Lung (tissue), 12 donors: Measurements from ENCODE around the gene NCBP3. TPM values are rescaled to one million over a fixed set of nuclear protein-coding genes. Genes with fewer than 3 reads are reported as not detected.
"Not testable (repeated sequence)": the region's sequence is repeated elsewhere in the genome, so short reads cannot be mapped to it uniquely, and the experiment has no call there.

Source experiments
- ATAC-seq: fragments of 200-7000 bp; cut with Tn5 transposase; one replicate; pipeline ENCODE4 v1.9.1; 2020; ENCODE audit warnings: moderate number of reproducible peaks; ENCODE audit not compliant: insufficient read depth, low FRiP score
- DNase-seq, 3 donors: peaks; one replicate each; pipeline ENCODE4 v3.0.0-alpha.2; 2013 to 2017
- H3K27ac ChIP-seq, 2 donors: one replicate each; pipeline ENCODE4 v1.5.1; 2013; ENCODE audit warnings: mild to moderate bottlenecking in 2 of 2, moderate library complexity in 2 of 2, control low read depth in 1 of 2, inconsistent platforms in 1 of 2, low read depth in 1 of 2, low read length in 1 of 2
- H3K27me3 ChIP-seq, 3 donors: one replicate each; pipeline ENCODE4 v1.5.1; 2013; ENCODE audit warnings: low read length in 2 of 3; ENCODE audit not compliant: control insufficient read depth in 3 of 3, insufficient read depth in 3 of 3
- H3K36me3 ChIP-seq, 4 donors: one replicate each; pipeline ENCODE4 v1.5.1; 2013; ENCODE audit warnings: low read length in 4 of 4, mild to moderate bottlenecking in 1 of 4, moderate library complexity in 1 of 4; ENCODE audit not compliant: control insufficient read depth in 4 of 4, insufficient read depth in 4 of 4
- H3K4me1 ChIP-seq, 5 donors: one replicate each; pipeline ENCODE4 v1.5.1; 2013; ENCODE audit warnings: low read length in 5 of 5, mild to moderate bottlenecking in 2 of 5, moderate library complexity in 1 of 5; ENCODE audit not compliant: control insufficient read depth in 5 of 5, insufficient read depth in 5 of 5
- H3K4me3 ChIP-seq: one replicate; pipeline ENCODE4 v1.5.1; 2013; ENCODE audit warnings: mild to moderate bottlenecking, control low read depth, moderate library complexity
- H3K9ac ChIP-seq, 2 donors: one replicate each; pipeline ENCODE4 v1.5.1; 2013; ENCODE audit warnings: low read length in 2 of 2, control low read depth in 1 of 2; ENCODE audit not compliant: insufficient read depth in 1 of 2
- H3K9me3 ChIP-seq, 4 donors: one replicate each; pipeline ENCODE4 v1.5.1; 2013; ENCODE audit warnings: low read length in 3 of 4, mild to moderate bottlenecking in 1 of 4, moderate library complexity in 1 of 4; ENCODE audit not compliant: control insufficient read depth in 4 of 4, insufficient read depth in 3 of 4
- CTCF ChIP-seq: IDR thresholded peaks from 2 replicates; pipeline ENCODE4 v1.5.1; 2012; ENCODE audit warnings: mild to moderate bottlenecking; ENCODE audit errors: control extremely low read depth, extremely low read depth
- WGBS, 2 donors: extraction: QIAGEN DNeasy Blood & Tissue Kit; methylation state at CpG; one replicate each; pipeline ENCODE4 v1.1.7; 2013; 5-methylcytosine and 5-hydroxymethylcytosine counted together
- polyA plus RNA-seq, 2 donors: library from polyadenylated mRNA; stranded (reverse); fragments of 200-250 nt; gene quantifications; one replicate each; pipeline ENCODE4 v1.2.1, GENCODE V29; 2013
- total RNA-seq, 2 donors: library from RNA; depleted of rRNA in 1 of 2; stranded (reverse); fragments of >200 nt in 1 of 2; gene quantifications; one replicate each; pipeline ENCODE4 v1.2.1, GENCODE V29; 2014 to 2021
- donor health status: control.
- donor health status: control.
- donor health status: Bipolar disorder and iron deficiency.
- donor health status: healthy.
- donor health status: DM: yes; HTN: yes; CAD: no.

NCBP3 gene
- total and polyA plus RNA-seq, 4 donors: 15.9 to 49.4 (median 26.0) TPM

DNA sequence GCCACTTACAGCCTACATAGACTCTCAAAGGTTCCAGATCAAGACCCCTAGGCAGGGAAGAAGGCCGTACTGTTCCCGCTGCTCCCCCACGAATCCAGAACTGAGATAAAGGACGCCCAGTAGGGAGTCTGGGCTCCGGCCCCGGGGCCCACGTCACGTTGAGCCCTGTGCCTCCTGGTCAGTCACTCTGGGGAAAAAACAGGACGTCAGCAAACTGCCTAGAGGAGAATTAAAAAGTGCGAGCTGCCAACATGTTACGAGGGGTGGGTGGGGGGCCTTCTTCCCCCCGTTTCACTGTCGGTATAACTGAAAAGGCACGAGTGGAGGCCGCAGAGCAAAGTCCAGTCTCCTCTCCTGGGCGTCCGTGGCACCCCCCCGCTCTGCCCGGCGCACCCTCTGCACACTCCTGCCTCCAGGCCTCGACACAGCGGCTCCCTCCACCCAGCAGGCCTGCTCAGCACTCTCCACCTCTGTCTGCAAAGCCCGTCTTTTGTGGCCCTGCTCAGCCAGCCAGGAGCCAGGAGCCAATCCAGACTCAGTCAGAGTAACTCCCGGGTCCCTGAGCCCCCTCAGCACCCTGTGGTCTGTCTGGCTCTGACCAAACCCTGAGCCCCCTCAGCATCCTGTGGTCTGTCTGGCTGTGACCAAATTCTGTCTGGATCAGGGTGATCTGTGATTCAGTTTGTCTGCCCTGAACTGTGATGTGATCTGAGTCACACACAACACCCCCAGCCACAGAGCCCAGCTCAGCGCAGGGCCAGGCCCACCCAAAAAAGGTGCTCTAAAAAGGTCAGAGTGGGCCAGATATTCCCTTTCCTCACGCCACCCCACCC is 51.3 kb downstream of the NCBP3 start:
- H3K36me3 ChIP-seq: no peaks in the 10 kb centered on the region
- no peak overlapping the region for H3K27ac ChIP-seq
- no peak overlapping the region for H3K9ac ChIP-seq
- DNase-seq: no peak
- no peak overlapping the region for H3K4me3 ChIP-seq
- no peak for TF ChIP-seq CTCF
- 77 to 82% methylated on average over 26 of the region's 26 CpGs for WGBS, 2 donors
- H3K27me3 ChIP-seq: no peaks in the 10 kb centered on the region
- no peaks in the 10 kb centered on the region for H3K4me1 ChIP-seq
- no peak for ATAC-seq
- H3K9me3 ChIP-seq: peaks cover 0 to 2% (median 0%) of the 10 kb centered on the region in 4 donors

DNA sequence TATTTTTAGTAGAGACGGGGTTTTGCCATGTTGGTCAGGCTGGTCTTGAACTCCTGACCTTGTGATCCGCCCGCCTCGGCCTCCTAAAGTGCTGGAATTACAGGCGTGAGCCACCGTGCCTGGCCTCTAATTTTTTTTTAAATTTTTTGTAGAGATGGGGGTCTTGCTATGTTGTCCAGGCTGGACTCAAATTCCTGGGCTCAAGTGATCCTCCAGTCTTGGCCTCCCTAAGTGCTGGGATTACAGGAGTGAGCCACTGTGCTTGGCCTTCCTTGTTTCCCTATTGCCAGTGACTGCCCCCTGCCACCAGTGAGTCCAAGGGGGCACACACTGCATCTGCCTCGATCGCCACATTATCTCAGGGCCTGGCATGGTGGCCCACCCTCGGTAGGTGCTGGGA is 51.9 kb downstream of the NCBP3 start:
- H3K36me3 ChIP-seq, H3K27ac ChIP-seq, H3K4me3 ChIP-seq, H3K9ac ChIP-seq, ATAC-seq, H3K9me3 ChIP-seq, H3K27me3 ChIP-seq, DNase-seq, H3K4me1 ChIP-seq: not testable (repeated sequence)
- WGBS, 2 donors: 95% methylated on average over 9 of the region's 9 CpGs

DNA sequence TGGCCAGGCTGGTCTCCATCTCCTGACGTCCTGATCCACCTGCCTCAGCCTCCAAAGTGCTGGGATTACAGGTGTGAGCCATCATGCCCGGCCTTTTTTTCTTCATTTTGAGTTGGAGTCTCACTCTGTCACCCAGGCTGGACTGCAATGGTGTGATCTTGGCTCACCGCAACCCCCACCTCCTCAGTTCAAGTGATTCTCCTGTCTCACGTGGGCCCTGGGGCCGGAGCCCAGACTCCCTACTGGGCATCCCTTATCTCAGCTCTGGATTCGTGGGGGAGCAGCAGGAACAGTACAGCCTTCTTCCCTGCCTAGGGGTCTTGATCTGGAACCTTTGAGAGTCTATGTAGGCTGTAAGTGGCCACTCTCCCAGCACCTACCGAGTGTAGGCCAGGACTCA is 52.8 kb downstream of the NCBP3 start:
- not testable (repeated sequence) for H3K27me3 ChIP-seq, H3K27ac ChIP-seq, H3K9ac ChIP-seq, H3K4me3 ChIP-seq, H3K36me3 ChIP-seq, DNase-seq, H3K4me1 ChIP-seq, ATAC-seq, H3K9me3 ChIP-seq
- whole genome bisulfite sequencing, 2 donors: 83 to 94% methylated on average over 7 of the region's 7 CpGs

GRCh38 chr17:3792481-3792880 is 53.6 kb downstream of the NCBP3 start:
- DNase-seq (peak in 2 of 3 donors; percentile 63 to 79), ATAC-seq (no peak)
- TF ChIP-seq CTCF: no peak
- H3K36me3 ChIP-seq: no peaks in the 10 kb centered on the region
- no peak overlapping the region for H3K9ac ChIP-seq
- peaks cover 0 to 2% (median 0%) of the 10 kb centered on the region in 4 donors for H3K9me3 ChIP-seq
- H3K27ac ChIP-seq: no peak overlapping the region
- WGBS, 2 donors: 63 to 88% methylated on average over 6 of the region's 6 CpGs
- H3K27me3 ChIP-seq: no peaks in the 10 kb centered on the region
- H3K4me3 ChIP-seq: no peak overlapping the region
- no peaks in the 10 kb centered on the region for H3K4me1 ChIP-seq
